IPS-18a (cell line): ENCODE measurements around the gene APRT.
A peak's percentile ranks its signal among the peaks of the same experiment; 100 is the strongest.

Experiments used
- H3K27ac ChIP-seq: one replicate; pipeline ENCODE4 v1.5.1; 2013; ENCODE audit warnings: low read length
- H3K27me3 ChIP-seq: one replicate; pipeline ENCODE4 v1.6.1; 2013; ENCODE audit warnings: mild to moderate bottlenecking, low read length; ENCODE audit not compliant: control insufficient read depth, insufficient read depth
- H3K36me3 ChIP-seq: one replicate; pipeline ENCODE4 v1.6.1; 2013; ENCODE audit warnings: low read depth, low read length; ENCODE audit not compliant: control insufficient read depth
- H3K4me1 ChIP-seq: one replicate; pipeline ENCODE4 v1.6.1; 2013; ENCODE audit warnings: low read depth, low read length; ENCODE audit not compliant: control insufficient read depth
- H3K4me3 ChIP-seq: one replicate; pipeline ENCODE4 v1.5.1; 2013; ENCODE audit warnings: low read length
- H3K9ac ChIP-seq: one replicate; pipeline ENCODE4 v1.6.1; 2013; ENCODE audit warnings: mild to moderate bottlenecking, low read length, moderate library complexity
- H3K9me3 ChIP-seq: one replicate; pipeline ENCODE4 v1.6.1; 2013; ENCODE audit warnings: low read depth, low read length; ENCODE audit not compliant: control insufficient read depth

Gene APRT

DNA sequence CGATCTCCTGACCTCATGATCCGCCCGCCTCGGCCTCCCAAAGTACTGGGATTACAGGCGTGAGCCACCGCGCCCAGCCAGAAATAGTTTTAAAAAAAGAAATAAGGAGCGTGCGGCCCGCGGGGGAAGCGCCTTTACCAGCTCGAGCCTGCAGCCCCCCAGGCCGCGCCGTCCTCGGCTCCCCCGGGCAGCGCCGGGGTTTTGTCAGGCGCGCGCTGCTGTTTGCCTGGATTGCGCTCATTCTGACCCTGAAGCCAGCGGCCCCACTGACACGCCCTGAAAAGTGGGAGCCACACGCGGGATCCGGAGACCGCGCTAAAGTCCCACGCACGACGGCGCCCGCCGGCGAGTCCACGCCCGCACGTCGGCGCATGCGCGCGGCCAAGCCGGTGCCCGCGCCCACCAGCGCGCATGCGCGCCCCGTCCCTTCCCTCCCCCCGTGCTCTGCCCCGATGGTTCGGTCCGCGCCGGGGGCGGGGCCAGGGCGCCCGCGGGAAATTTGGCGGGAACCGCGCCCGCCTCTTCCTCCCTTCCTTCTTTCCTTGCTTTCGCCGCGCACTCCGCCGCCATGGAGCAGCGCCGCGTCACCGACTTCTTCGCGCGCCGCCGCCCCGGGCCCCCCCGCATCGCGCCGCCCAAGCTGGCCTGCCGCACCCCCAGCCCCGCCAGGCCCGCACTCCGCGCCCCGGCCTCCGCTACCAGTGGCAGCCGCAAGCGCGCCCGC lies 8.3 kb downstream of the APRT start, which contains the start of gene CDT1:
Gene CDT1, plus strand, starts transcription at position 526 of the 724 bp plus-strand sequence. Its CDS starts 43 bp downstream, at position 569.
- Histone ChIP-seq H3K4me1 (peaks cover 5% of the 10 kb centered on the region), H3K27ac (no peak within 1 kb of the TSS), H3K36me3 (peaks cover 37% of the 10 kb centered on the region), H3K27me3 (no peaks in the 10 kb centered on the region), H3K9ac (peak within 1 kb of the TSS; percentile 76), H3K9me3 (no peaks in the 10 kb centered on the region), H3K4me3 (peak within 1 kb of the TSS; percentile 80)

DNA sequence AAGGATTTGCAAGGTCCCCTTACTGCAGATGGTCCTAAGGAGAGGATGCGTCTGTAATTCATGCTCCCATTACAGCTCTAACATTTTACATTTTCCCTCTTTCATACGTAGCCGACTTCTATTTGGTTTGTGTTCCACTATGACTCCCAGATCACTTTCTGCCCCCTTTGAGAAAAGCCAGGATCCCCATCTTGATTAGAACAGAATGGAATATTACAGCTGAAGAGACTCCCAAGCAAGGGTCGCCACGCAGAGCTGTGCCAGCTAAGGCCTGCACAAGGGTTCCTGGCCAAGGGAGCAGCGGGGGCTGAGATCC lies 11.5 kb downstream of the APRT start:
- H3K27ac ChIP-seq: no peak overlapping the region
- no peaks in the 10 kb centered on the region for H3K27me3 ChIP-seq
- H3K9me3 ChIP-seq: no peaks in the 10 kb centered on the region
- H3K36me3 ChIP-seq: peaks cover 5% of the 10 kb centered on the region
- no peak overlapping the region for H3K9ac ChIP-seq
- H3K4me1 ChIP-seq: peaks cover 5% of the 10 kb centered on the region
- no peak overlapping the region for H3K4me3 ChIP-seq

GRCh38 chr16:88799569-88800276 lies 12.0 kb downstream of the APRT start:
- Histone ChIP-seq H3K9me3 (no peaks in the 10 kb centered on the region), H3K4me3 (no peak overlapping the region), H3K4me1 (peaks cover 2% of the 10 kb centered on the region), H3K27ac (no peak overlapping the region), H3K36me3 (no peaks in the 10 kb centered on the region), H3K27me3 (no peaks in the 10 kb centered on the region), H3K9ac (no peak overlapping the region)

- Histone ChIP-seq H3K9me3 (no peaks in the 10 kb centered on the region), H3K27ac (no peak overlapping the region), H3K4me3 (no peak overlapping the region), H3K4me1 (no peaks in the 10 kb centered on the region), H3K27me3 (no peaks in the 10 kb centered on the region), H3K9ac (no peak overlapping the region), H3K36me3 (no peaks in the 10 kb centered on the region)
Measured at GRCh38 chr16:88798772-88799455, 12.8 kb downstream of the APRT start.

DNA sequence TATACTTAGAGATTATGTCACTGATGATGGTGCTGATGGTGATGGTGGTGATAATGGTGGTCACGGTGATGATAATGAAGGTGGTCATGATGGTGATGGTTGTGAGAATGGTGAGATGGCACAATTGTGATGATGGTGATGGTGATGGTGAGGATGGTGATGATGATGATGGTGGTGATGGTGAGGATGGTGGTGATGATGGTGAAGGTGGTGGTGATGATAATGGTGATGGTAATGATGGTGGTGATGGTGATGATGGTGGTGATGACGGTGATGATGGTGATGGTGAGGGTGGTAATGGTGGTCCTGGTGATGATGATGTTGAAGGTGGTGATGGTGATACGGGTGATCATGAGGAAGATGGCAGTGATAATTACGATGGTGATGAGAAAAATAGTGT lies 13.7 kb downstream of the APRT start:
- H3K36me3 ChIP-seq: no peaks in the 10 kb centered on the region
- no peaks in the 10 kb centered on the region for H3K9me3 ChIP-seq
- no peak overlapping the region for H3K27ac ChIP-seq
- H3K27me3 ChIP-seq: no peaks in the 10 kb centered on the region
- no peak overlapping the region for H3K4me3 ChIP-seq
- H3K4me1 ChIP-seq: no peaks in the 10 kb centered on the region
- no peak overlapping the region for H3K9ac ChIP-seq

DNA sequence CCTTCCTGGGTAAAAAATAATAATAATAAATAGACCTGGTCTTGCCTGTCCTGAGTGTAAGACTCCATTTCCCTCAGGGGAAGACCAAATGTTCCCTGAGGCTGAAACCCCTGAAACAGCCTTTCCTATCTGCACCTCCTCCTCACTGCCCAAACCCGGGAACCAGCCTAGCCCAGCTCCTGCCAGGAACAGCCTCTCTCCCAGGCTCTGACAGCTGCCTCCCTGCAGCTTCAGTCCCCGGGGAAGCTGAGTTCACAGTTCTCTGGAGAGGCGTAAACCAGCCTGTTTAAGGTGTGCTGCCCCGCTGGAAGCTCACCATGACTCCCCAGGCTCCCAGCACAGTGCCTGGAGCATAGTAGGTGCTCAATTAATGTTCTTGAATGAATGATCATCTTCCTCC lies 15.4 kb downstream of the APRT start:
- H3K27me3 ChIP-seq: no peaks in the 10 kb centered on the region
- no peaks in the 10 kb centered on the region for H3K9me3 ChIP-seq
- no peaks in the 10 kb centered on the region for H3K36me3 ChIP-seq
- no peak overlapping the region for H3K4me3 ChIP-seq
- no peak overlapping the region for H3K9ac ChIP-seq
- H3K27ac ChIP-seq: no peak overlapping the region
- H3K4me1 ChIP-seq: no peaks in the 10 kb centered on the region

- Histone ChIP-seq H3K4me1 (peaks cover 9% of the 10 kb centered on the region), H3K36me3 (no peaks in the 10 kb centered on the region), H3K27me3 (no peaks in the 10 kb centered on the region), H3K9ac (no peak overlapping the region), H3K4me3 (no peak overlapping the region), H3K9me3 (no peaks in the 10 kb centered on the region), H3K27ac (no peak overlapping the region)
Measured at GRCh38 chr16:88793251-88793954, 18.3 kb downstream of the APRT start.

- H3K4me3 ChIP-seq: no peak overlapping the region
- H3K27ac ChIP-seq: no peak overlapping the region
- H3K9me3 ChIP-seq: no peaks in the 10 kb centered on the region
- H3K27me3 ChIP-seq: no peaks in the 10 kb centered on the region
- H3K9ac ChIP-seq: no peak overlapping the region
- peaks cover 9% of the 10 kb centered on the region for H3K4me1 ChIP-seq
- H3K36me3 ChIP-seq: no peaks in the 10 kb centered on the region
Measured at GRCh38 chr16:88792668-88793250, 19.0 kb downstream of the APRT start.

- Histone ChIP-seq H3K36me3 (no peaks in the 10 kb centered on the region), H3K27ac (no peak overlapping the region), H3K4me1 (peaks cover 9% of the 10 kb centered on the region), H3K9me3 (no peaks in the 10 kb centered on the region), H3K9ac (no peak overlapping the region), H3K4me3 (no peak overlapping the region), H3K27me3 (no peaks in the 10 kb centered on the region)
Measured at GRCh38 chr16:88792078-88792550, 19.6 kb downstream of the APRT start.

- Histone ChIP-seq H3K4me1 (peaks cover 9% of the 10 kb centered on the region), H3K36me3 (no peaks in the 10 kb centered on the region), H3K9me3 (no peaks in the 10 kb centered on the region), H3K27ac (no peak overlapping the region), H3K4me3 (no peak overlapping the region), H3K9ac (no peak overlapping the region), H3K27me3 (no peaks in the 10 kb centered on the region)
Measured at GRCh38 chr16:88790312-88791211, 21.2 kb downstream of the APRT start.
